GM18868 (cell line): ENCODE data around the gene TMUB1.

Experiments used
- ATAC-seq: cut with Tn5 transposase; IDR thresholded peaks from one replicate; pipeline ENCODE4 v1.9.1; 2021; ENCODE audit warnings: mild to moderate bottlenecking, moderate library complexity; ENCODE audit not compliant: unreplicated experiment

TMUB1 gene

GRCh38 chr7:151071032-151071866 is 12.0 kb downstream of the TMUB1 start:
- ATAC-seq, result no peak

DNA sequence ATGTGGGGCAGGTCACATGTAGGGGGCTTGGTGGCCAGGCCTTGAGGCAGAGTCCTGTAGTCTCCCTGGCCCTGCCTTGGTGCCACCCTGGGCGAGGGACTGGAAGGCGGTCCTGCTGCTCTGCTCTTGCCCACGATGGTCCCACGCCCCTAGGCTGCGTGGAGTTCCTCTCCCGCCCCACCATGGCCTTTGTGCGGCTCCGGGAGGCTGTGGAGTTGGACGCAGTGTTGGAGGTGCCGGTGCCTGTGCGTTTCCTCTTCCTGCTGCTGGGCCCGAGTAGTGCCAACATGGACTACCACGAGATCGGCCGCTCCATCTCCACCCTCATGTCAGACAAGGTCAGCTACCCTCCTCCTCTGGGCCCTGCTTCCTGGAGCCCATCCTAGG is 12.7 kb downstream of the TMUB1 start:
- no peak for ATAC-seq

GRCh38 chr7:151069841-151070573 is 13.3 kb downstream of the TMUB1 start:
- ATAC-seq, result no peak

DNA sequence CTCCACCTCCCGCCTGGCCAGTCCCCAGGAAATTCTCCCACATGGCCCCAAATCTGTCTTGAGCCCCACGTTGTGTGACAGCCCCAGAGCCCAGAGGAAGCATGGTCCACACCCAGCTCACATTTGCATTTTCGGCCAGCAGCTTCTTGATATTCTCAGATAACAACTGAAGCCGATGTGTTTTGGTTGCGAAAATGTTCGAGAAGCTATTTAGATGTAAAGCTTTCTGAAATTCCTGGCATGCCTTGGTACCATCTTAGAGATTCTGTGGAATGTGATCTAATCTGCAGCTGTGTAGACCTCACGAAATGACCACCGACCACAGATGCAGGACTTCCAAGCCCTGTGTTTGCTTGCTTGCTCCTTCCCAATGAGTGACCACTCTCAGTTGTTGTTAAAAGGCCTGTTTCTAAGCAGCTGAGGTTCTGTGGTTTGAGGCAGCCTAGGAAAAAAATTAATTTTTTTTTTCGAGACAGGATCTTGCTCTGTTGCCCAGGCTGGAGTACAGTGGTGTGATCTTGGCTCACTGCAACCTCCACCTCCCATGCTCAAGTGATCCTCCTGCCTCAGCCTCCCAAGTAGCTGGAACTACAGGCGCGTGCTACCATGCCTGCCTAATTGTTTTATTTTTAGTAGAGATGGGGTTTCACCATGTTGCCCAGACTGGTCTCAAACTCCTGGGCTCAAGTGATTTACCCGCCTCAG is 15.1 kb downstream of the TMUB1 start:
- ATAC-seq, result no peak

- ATAC-seq, result no peak
Measured at GRCh38 chr7:151066273-151066974, 16.9 kb downstream of the TMUB1 start.

DNA sequence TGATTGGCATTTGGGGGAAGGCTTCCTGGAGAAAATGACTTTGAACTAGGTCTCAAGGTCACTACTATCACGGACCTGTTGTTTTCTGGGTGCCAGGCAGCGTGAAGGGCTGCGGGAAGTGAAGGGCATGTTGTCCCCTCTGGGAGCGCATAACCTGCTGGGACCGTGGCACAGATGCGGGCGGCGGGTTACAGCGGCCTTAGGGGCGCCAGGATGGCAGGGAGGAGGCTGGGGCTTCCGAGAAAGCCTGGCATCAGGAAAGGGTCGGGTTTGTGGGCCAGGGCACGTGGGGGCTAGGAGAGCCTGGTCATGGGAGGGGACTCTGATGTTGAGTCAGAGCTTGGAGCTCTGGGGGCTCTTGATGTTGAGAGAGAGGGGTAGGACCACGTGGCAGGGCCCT is 17.8 kb downstream of the TMUB1 start:
- no peak for ATAC-seq

DNA sequence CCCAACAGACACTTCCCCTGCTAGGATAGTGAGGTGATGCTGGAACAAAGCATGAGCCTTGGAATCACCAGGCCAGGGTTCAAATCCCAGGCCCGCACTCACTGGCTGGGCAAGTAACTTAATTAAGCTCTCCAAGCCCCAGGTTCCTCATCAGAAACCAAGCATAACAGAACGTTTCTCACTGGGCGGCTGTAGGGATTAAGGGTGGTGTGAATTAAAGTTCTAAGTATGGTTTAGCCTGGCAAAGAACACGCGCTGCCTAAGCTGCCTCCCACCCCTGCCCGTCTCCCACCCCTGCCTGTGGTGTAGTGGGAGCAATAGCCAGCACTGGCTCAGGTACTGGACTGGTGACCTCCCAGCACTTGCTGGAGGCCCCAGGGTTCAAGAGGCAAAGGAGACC is 18.3 kb downstream of the TMUB1 start:
- no peak for ATAC-seq

DNA sequence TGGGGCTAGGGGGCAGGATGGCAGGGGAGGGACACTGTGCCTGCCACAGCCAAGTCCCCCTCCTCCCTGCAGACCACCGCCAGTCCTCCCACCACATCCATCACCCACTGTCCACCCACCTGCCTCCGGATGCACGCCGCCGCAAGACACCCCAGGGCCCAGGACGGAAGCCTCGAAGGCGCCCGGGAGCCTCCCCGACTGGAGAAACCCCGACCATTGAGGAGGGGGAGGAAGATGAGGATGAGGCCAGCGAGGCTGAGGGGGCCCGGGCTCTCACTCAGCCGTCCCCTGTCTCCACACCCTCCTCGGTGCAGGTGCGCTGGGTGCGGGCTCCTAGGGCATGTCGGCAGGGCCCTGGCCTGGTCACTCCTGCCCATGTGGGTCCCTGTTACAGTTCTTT is 18.8 kb downstream of the TMUB1 start:
- no peak for ATAC-seq

DNA sequence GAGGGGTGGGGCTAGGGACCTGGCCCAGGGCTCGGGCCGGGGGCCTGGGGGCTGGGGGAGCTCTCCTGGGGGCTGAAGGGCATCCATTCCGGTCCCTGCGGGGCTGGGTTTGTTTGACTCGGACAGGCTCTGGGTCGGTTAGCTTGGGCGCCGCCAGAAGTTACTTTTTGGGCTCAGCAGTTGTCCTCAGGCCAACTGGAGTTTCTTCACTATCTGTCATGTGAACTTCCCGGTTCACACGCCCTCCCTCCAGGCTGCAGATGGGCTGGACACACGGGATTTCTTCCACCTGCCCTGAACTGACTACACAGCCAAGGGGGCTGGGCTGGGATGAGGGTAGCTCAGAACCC is 20.1 kb downstream of the TMUB1 start:
- ATAC-seq, result no peak

DNA sequence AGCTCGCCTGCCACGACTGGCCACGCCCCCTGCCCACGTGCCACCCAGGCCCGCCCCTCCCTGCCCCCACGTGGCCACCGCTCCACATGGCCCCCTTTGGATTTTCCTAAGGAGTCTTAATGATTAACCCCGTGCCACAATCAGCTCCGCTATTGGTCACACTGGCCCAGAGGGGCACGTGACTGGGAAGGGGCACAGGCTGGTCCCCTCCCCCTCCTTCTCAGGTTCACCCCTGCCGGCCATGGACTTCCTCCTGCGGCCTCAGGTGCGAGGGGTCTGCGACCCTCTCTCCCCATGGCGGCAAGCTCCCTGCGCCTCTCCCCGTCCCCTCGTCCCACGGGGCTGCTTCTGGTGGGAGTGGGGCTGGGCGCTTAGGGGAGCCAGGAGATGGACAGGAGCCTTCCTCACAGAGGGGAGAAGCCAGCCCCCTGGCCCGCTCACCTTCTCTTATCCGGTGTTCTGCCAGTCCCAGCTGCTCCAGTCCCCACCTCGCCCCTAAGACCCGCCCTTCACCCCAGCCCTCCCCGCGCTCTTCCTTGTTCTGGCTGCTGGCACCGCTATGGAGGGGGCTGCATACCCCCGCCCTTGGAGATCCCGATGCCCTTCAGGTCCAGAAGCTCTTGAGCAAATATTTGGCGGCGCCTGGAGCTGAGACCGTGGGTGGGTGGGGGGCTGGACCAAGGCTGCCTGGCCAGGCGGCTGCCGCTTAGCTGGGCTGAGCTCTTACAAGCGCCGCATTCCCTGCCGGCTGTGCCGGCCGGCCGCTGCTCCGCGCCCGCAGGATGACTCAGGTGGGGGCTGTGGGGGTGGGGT is 20.7 kb downstream of the TMUB1 start:
- ATAC-seq, result no peak

- no peak for ATAC-seq
Measured at GRCh38 chr7:151062111-151062398, 21.2 kb downstream of the TMUB1 start.

- no peak for ATAC-seq
Measured at GRCh38 chr7:151061213-151062110, 21.8 kb downstream of the TMUB1 start.

DNA sequence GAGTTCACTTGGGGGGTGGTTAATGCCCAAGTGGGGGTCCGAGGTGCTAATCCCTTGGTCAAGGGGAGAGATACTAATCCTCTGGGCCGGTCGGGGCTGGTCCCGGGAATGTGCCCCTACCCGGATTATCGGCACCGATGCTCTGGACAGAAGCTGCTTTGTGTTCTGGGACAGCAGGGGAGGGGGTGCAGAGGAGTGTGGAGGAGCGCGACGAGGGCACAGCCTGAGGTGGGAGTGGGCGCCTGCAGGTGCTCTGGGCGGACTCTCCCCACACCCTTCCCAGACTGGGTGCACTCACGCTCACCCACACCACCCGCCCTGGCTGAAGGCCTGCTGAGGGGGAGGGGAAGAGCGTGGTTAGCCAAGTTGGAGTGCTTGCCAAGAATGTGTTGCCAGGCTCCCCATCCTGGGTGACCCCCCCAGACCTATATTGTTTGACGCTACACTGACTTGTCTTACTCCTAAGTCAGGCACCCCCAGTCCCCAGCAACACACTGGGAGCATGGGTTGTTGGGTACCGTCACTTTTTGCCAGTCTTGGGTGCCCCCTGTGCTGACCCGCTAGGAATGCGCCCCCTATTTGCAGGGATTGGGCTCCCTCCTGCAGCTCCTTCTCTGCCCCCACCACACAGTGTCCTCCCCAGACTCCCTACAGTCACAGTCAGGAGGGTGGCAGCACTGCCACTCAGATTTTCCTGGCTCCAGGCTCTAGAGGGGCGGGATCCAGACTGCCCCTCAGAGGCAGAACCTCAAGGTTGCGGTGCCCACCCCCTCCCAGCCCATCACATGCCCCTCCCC is 22.7 kb downstream of the TMUB1 start:
- ATAC-seq, result no peak

- ATAC-seq, result no peak
Measured at GRCh38 chr7:151060113-151060415, 23.2 kb downstream of the TMUB1 start.

DNA sequence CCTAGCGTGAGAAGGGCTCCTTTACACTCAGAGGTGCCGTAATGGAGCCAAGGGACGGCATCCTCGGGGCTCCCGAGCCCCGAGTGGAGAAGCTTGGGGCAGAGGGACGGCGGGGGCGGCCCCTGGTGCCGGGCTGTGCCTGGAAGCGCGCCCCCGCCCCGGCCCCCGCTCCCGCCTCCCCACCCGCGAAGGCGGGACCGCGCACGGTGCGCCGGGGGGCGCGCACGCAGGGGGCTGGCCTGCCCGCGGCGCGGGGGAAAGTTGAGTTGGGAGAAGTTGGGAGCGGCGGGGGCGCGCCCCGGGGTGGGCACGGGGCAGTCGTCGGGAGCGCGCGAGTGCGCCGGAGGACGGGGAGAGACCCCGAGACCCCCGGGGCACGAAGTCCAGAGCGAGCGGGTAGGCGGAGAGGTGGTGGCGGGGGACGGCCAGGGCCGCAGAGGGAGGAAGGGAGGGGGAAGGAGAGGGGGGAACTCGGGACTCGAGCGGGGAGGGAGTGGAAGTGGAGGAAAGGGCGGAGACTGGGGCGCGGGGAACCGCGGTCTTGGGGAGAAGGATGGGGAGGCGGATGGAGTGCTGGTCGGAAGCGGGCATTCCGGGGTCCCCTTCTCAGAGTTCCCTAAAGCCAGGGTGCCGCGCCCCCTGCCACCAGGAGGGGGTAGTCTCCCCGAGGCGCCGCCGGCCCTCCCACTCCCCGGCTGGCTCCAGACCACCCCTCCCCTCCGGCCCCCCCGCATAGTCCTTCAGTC is 23.8 kb downstream of the TMUB1 start, which contains the start of gene SLC4A2:
SLC4A2 (plus strand) TSS at position 223 of the 746 bp plus-strand sequence. CDS start 2,399 bp downstream, outside the sequence.
- peak; percentile 28 for ATAC-seq

- ATAC-seq, result no peak
Measured at GRCh38 chr7:151058781-151059366, 24.4 kb downstream of the TMUB1 start.

DNA sequence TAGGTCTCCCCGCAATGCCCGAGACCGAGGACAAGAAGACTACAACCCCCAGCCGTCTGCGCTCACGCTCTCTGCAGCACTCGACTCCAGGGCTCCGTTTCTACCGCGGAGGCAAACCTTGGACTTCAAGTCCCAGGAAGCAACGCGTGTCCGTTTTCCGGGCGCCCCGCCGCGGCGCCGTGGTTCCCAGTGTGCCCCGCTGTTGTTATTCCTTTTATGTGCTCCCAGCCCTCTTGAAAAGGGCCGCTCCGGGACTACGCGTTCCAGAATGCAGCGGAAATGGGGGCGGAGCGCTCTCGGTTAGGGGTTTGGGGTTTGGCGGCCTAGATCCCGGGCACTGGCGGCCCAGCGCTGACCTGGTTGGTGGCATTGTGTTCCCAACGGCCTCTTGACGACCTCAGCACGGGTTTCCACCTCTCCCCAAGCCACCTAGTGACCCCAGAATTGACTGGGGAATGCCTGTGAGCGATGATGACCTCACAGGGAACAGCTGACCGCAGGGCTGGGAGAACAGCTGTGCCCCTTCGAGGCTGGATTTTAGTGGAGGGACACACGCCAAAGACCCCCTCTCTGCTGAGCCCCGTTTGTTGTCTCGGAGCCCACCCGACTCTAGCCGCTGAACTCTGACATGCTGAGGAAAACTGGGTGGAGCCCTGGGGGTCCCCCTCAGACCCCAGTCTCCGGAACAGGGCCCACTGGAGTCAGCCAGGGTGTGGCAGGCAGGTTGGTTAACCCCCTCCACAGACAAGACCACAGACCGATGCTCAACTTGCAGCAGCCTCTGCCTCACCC is 25.1 kb downstream of the TMUB1 start:
- ATAC-seq, result peak; percentile 91
